ENCODE measurements around the gene C17orf58.
"Not testable (repeated sequence)": the region's sequence is repeated elsewhere in the genome, so short reads cannot be mapped to it uniquely, and the experiment has no call there.

Gene C17orf58

GRCh38 chr17:67996301-67997171 is at the start of gene C17orf58:
Gene C17orf58, minus strand, starts transcription at chr17:67996469. Its CDS starts 271 bp downstream, at chr17:67996198.
- DNase-seq, result peak; percentile 54

- no peak for DNase-seq
Measured at GRCh38 chr17:68036304-68037147, 40.3 kb upstream of the C17orf58 start.

- peak; percentile 97 for DNase-seq
Measured at GRCh38 chr17:68035523-68036303, 39.4 kb upstream of the C17orf58 start, which contains the start of gene KPNA2. Gene KPNA2, plus strand, starts transcription at chr17:68035735. Its CDS starts 1,398 bp downstream, at chr17:68037133.

- peak; percentile 93 for DNase-seq
Measured at GRCh38 chr17:68035131-68035522, 38.9 kb upstream of the C17orf58 start.

GRCh38 chr17:68034452-68034776 is 38.1 kb upstream of the C17orf58 start:
- no peak for DNase-seq

- no peak for DNase-seq
Measured at GRCh38 chr17:68033636-68034451, 37.6 kb upstream of the C17orf58 start.

GRCh38 chr17:68029512-68030215 is 33.4 kb upstream of the C17orf58 start:
- no peak for DNase-seq

- DNase-seq, result not testable (repeated sequence)
Measured at GRCh38 chr17:68022547-68022946, 26.3 kb upstream of the C17orf58 start.

- DNase-seq, result no peak
Measured at GRCh38 chr17:68021963-68022362, 25.7 kb upstream of the C17orf58 start.

- not testable (repeated sequence) for DNase-seq
Measured at GRCh38 chr17:68020791-68021190, 24.5 kb upstream of the C17orf58 start.

- DNase-seq, result no peak
Measured at GRCh38 chr17:68020409-68020756, 24.1 kb upstream of the C17orf58 start.

- peak; percentile 97 for DNase-seq
Measured at GRCh38 chr17:68019675-68020408, 23.6 kb upstream of the C17orf58 start.

- no peak for DNase-seq
Measured at GRCh38 chr17:68019336-68019674, 23.0 kb upstream of the C17orf58 start.

- not testable (repeated sequence) for DNase-seq
Measured at GRCh38 chr17:68018493-68018892, 22.2 kb upstream of the C17orf58 start.

- no peak for DNase-seq
Measured at GRCh38 chr17:68016838-68017237, 20.6 kb upstream of the C17orf58 start.

GRCh38 chr17:68015081-68015723 is 18.9 kb upstream of the C17orf58 start:
- no peak for DNase-seq

GRCh38 chr17:68013385-68013784 is 17.1 kb upstream of the C17orf58 start:
- no peak for DNase-seq

- peak; percentile 71 for DNase-seq
Measured at GRCh38 chr17:68011199-68011665, 15.0 kb upstream of the C17orf58 start.

- DNase-seq, result no peak
Measured at GRCh38 chr17:68006797-68007196, 10.5 kb upstream of the C17orf58 start.

- DNase-seq, result no peak
Measured at GRCh38 chr17:68004201-68004600, 7.9 kb upstream of the C17orf58 start.

All from activated CD4-positive, alpha-beta T cell treated with anti-CD3 and anti-CD28 coated beads, Interleukin-10, Interleukin-2, amounts not matched to agents 100 ng/mL and 50 ng/mL, durations not matched to agents 16 hours and 8 hours (primary cell).